Neural cell (in vitro differentiated cells): ENCODE data around the gene UNC79.

Experiments used
- EP300 ChIP-seq: fragments of 450-650 bp; conservative IDR thresholded peaks from 2 replicates; pipeline ENCODE4 v1.6.1; 2014; ENCODE audit warnings: antibody characterized with exemption, mild to moderate bottlenecking, moderate library complexity; ENCODE audit not compliant: poor library complexity, severe bottlenecking
- EZH2 ChIP-seq: fragments of 200-600, 300-800 bp; shearing (Covaris generic), sonication (generic); IDR thresholded peaks from 2 replicates; pipeline ENCODE4 v1.6.1; 2014; ENCODE audit warnings: antibody characterized with exemption, low read length, borderline replicate concordance, mild to moderate bottlenecking; ENCODE audit not compliant: insufficient read depth, poor library complexity, severe bottlenecking
- POLR2AphosphoS5 ChIP-seq: IDR thresholded peaks from 2 replicates; pipeline ENCODE4 v1.6.1; 2012
- TAF1 ChIP-seq: IDR thresholded peaks from 2 replicates; pipeline ENCODE4 v1.6.1; 2012; ENCODE audit warnings: low read depth
- TF ChIP-seq, protein P1 (sequence below): fragments of 450-650 bp; IDR thresholded peaks from 2 replicates; pipeline ENCODE4 v1.5.1; 2014; ENCODE audit warnings: antibody characterized with exemption, mild to moderate bottlenecking, moderate library complexity; ENCODE audit not compliant: poor library complexity, severe bottlenecking
- TF ChIP-seq, protein P2 (sequence below): IDR thresholded peaks from 2 replicates; pipeline ENCODE4 v1.6.1; 2012; ENCODE audit warnings: borderline replicate concordance

DNA sequence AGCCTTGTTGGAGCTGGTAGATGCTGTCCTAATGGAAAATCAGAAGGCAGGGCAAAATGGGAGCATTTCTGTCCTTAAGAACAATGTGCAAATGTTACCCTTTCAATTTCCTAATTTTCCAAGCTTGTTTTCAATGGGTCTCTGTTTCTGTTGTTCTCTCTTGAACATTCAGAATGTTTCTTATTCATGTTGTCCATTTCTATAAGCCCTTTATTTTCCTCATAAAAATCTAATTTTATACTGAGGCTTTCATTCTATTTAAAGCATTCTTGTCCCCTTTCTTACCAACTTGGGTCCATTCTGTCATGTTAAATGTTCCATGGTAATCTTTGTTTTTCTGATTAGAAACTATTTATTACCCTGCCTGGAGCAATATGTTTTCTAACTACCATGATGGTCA, 232.6 kb downstream of the UNC79 start:
- TF ChIP-seq EP300 (no peak), TAF1 (no peak), POLR2AphosphoS5 (no peak), EZH2 (no peak)
- TF ChIP-seq, protein P1, sequence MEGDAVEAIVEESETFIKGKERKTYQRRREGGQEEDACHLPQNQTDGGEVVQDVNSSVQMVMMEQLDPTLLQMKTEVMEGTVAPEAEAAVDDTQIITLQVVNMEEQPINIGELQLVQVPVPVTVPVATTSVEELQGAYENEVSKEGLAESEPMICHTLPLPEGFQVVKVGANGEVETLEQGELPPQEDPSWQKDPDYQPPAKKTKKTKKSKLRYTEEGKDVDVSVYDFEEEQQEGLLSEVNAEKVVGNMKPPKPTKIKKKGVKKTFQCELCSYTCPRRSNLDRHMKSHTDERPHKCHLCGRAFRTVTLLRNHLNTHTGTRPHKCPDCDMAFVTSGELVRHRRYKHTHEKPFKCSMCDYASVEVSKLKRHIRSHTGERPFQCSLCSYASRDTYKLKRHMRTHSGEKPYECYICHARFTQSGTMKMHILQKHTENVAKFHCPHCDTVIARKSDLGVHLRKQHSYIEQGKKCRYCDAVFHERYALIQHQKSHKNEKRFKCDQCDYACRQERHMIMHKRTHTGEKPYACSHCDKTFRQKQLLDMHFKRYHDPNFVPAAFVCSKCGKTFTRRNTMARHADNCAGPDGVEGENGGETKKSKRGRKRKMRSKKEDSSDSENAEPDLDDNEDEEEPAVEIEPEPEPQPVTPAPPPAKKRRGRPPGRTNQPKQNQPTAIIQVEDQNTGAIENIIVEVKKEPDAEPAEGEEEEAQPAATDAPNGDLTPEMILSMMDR, result no peak
- TF ChIP-seq, protein P2, sequence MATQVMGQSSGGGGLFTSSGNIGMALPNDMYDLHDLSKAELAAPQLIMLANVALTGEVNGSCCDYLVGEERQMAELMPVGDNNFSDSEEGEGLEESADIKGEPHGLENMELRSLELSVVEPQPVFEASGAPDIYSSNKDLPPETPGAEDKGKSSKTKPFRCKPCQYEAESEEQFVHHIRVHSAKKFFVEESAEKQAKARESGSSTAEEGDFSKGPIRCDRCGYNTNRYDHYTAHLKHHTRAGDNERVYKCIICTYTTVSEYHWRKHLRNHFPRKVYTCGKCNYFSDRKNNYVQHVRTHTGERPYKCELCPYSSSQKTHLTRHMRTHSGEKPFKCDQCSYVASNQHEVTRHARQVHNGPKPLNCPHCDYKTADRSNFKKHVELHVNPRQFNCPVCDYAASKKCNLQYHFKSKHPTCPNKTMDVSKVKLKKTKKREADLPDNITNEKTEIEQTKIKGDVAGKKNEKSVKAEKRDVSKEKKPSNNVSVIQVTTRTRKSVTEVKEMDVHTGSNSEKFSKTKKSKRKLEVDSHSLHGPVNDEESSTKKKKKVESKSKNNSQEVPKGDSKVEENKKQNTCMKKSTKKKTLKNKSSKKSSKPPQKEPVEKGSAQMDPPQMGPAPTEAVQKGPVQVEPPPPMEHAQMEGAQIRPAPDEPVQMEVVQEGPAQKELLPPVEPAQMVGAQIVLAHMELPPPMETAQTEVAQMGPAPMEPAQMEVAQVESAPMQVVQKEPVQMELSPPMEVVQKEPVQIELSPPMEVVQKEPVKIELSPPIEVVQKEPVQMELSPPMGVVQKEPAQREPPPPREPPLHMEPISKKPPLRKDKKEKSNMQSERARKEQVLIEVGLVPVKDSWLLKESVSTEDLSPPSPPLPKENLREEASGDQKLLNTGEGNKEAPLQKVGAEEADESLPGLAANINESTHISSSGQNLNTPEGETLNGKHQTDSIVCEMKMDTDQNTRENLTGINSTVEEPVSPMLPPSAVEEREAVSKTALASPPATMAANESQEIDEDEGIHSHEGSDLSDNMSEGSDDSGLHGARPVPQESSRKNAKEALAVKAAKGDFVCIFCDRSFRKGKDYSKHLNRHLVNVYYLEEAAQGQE, result no peak
